GM06990 (cell line): ENCODE data around the gene CHST9.

Experiments
- DNase-seq: peaks from one replicate; pipeline ENCODE4 v3.0.0-alpha.2; 2011; ENCODE audit not compliant: insufficient read length; ENCODE audit errors: extremely low read depth
- H3K27me3 ChIP-seq: replicated peaks from 2 replicates; pipeline ENCODE4 v1.6.0; 2011; ENCODE audit warnings: low read length; ENCODE audit not compliant: control insufficient read depth, insufficient read depth
- H3K36me3 ChIP-seq: 2 replicates; pipeline ENCODE4 v1.5.1; 2011; ENCODE audit warnings: low read length; ENCODE audit not compliant: control insufficient read depth, insufficient read depth
- H3K4me3 ChIP-seq: replicated peaks from 2 replicates; pipeline ENCODE4 v1.5.1; 2011; ENCODE audit warnings: low read depth, mild to moderate bottlenecking, control low read depth, low read length
- TF ChIP-seq, protein P1 (sequence below): IDR thresholded peaks from 2 replicates; pipeline ENCODE4 v1.5.1; 2011; ENCODE audit warnings: low read length, control low read depth, mild to moderate bottlenecking, inconsistent platforms; ENCODE audit not compliant: insufficient read depth, poor library complexity, severe bottlenecking

Gene CHST9

DNA sequence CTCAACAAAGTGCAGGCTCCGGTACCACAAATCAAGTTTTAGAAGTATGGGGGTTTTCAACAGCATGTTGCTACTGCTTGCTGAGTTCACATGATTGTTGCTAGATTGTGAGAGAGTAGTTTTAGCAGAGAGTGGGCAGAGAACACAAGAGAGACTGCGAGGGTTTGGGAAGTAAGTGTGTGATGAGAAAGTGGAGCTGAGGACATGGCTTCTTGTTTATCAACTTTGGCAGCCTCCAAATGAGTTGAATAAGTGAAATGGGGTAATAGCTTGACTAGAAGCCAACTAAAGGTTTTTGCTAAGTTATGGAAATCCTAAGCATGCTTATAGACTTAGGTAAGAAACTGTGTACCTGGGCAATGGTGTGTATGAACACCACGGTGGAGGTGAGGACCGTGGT lies 135.1 kb downstream of the CHST9 start:
- no peaks in the 10 kb centered on the region for H3K27me3 ChIP-seq
- TF ChIP-seq, protein P1, sequence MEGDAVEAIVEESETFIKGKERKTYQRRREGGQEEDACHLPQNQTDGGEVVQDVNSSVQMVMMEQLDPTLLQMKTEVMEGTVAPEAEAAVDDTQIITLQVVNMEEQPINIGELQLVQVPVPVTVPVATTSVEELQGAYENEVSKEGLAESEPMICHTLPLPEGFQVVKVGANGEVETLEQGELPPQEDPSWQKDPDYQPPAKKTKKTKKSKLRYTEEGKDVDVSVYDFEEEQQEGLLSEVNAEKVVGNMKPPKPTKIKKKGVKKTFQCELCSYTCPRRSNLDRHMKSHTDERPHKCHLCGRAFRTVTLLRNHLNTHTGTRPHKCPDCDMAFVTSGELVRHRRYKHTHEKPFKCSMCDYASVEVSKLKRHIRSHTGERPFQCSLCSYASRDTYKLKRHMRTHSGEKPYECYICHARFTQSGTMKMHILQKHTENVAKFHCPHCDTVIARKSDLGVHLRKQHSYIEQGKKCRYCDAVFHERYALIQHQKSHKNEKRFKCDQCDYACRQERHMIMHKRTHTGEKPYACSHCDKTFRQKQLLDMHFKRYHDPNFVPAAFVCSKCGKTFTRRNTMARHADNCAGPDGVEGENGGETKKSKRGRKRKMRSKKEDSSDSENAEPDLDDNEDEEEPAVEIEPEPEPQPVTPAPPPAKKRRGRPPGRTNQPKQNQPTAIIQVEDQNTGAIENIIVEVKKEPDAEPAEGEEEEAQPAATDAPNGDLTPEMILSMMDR = no peak
- no peaks in the 10 kb centered on the region for H3K36me3 ChIP-seq
- H3K4me3 ChIP-seq = no peak overlapping the region
- no peak for DNase-seq

- Histone ChIP-seq H3K4me3 (no peak overlapping the region), H3K36me3 (no peaks in the 10 kb centered on the region), H3K27me3 (0 out of 2 replicates have a peak, but pooled peaks cover 1% of the 10 kb centered on the region)
- DNase-seq = no peak
- TF ChIP-seq, protein P1 = no peak
Observed at GRCh38 chr18:27045342-27045741, 139.8 kb downstream of the CHST9 start.

GRCh38 chr18:27042177-27042576 lies 142.9 kb downstream of the CHST9 start:
- DNase-seq = no peak
- TF ChIP-seq, protein P1 = no peak
- Histone ChIP-seq H3K36me3 (no peaks in the 10 kb centered on the region), H3K4me3 (no peak overlapping the region), H3K27me3 (0 out of 2 replicates have a peak, but pooled peaks cover 1% of the 10 kb centered on the region)

DNA sequence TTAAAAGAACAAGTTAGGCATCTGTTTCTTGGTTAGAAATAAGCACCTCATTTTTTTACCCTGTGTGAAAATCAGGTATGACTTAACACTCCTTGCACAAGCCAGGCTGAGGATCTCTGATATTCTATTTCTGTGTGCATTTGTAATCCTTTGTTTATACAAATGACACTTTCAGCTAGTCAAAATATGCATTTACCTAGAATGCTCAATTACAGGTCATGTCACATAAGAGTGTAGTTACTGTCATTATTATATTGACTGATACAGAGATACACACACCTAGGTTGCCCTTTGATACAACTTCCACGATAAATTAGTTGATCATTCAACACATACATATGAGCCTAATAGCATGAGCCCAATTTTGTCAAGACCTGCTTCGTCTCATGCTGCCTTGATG lies 144.3 kb downstream of the CHST9 start:
- DNase-seq = no peak
- Histone ChIP-seq H3K27me3 (0 out of 2 replicates have a peak, but pooled peaks cover 1% of the 10 kb centered on the region), H3K4me3 (no peak overlapping the region), H3K36me3 (no peaks in the 10 kb centered on the region)
- TF ChIP-seq, protein P1 = no peak

DNA sequence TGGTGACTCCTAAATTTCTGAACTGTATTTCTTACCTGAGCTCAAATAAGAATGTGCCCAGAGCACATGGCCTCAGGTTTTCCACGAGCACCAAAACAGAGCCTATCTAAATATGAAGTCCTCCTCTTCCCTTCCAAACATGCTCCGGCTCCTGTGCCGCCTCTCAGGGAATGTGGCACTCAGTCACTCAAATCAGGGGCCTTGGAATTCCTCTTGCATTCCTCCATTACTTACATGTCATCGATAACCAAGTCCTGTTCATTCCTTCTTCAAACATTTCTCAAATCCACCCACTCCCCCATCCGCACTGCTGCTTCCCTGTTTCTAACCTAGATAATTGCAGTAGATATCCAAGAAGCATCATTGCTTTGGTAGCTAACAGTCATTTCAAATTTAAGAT lies 151.4 kb downstream of the CHST9 start:
- TF ChIP-seq, protein P1 = no peak
- H3K27me3 ChIP-seq = no peaks in the 10 kb centered on the region
- no peaks in the 10 kb centered on the region for H3K36me3 ChIP-seq
- no peak overlapping the region for H3K4me3 ChIP-seq
- DNase-seq = no peak

DNA sequence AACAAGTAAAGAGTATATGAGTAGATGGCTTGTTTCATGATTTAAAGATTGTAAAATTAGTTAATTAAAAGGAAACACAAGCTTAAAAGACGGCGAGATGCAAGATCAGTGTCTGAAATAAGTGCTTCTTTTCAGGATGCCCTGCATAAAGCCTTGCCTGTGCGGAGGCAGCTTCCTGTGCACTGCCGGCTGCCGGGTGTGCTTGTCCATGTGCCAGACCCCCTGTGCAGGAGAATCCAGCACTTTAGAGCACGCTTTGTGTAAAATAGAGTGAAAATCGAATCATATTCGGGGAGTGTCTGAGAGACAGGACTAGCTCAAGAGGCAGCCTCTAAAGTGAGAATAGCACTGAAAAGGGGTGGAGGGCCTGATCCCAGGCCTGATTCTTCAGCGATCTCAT lies 154.7 kb downstream of the CHST9 start:
- no peak for DNase-seq
- TF ChIP-seq, protein P1 = no peak
- Histone ChIP-seq H3K4me3 (no peak overlapping the region), H3K27me3 (no peaks in the 10 kb centered on the region), H3K36me3 (no peaks in the 10 kb centered on the region)
